ENCODE results near the gene SALL3. TPM values are rescaled to one million over a fixed set of nuclear protein-coding genes. Genes with fewer than 3 reads are reported as not detected.

Gene SALL3
- total and polyA plus RNA-seq, 9 donors, result 0.13 to 0.15 TPM; not detected in 7

GRCh38 chr18:78980279-78980771, 707 bp downstream of the SALL3 start:
- no peak overlapping the region for H3K4me3 ChIP-seq
- peaks cover 0 to 3% of the 10 kb centered on the region in 2 donors for H3K9me3 ChIP-seq
- H3K4me1 ChIP-seq (ENCODE audit: insufficient read depth), result peaks cover 6% of the 10 kb centered on the region
- DNase-seq, result no peak
- 1 to 2% (median 2%) methylated on average over 23 to 71 of the region's 71 CpGs for WGBS, 3 donors
- H3K27ac ChIP-seq, result no peak overlapping the region
- no peaks in the 10 kb centered on the region for H3K36me3 ChIP-seq
- intact Hi-C loops (cut with DNase I), result no loop called here
- TF ChIP-seq CTCF (IDR thresholded peaks at IDR 0.05) (no peak), EP300 (IDR thresholded peaks at IDR 0.05) (no peak), POLR2A (IDR thresholded peaks at IDR 0.05) (no peak)
- H3K27me3 ChIP-seq, result peaks cover 2% of the 10 kb centered on the region

- no peak for DNase-seq
- intact Hi-C loops (cut with DNase I), result no loop called here
- Histone ChIP-seq H3K4me1 (ENCODE audit: insufficient read depth) (peaks cover 6% of the 10 kb centered on the region), H3K27ac (no peak overlapping the region), H3K36me3 (no peaks in the 10 kb centered on the region), H3K4me3 (no peak overlapping the region), H3K9me3 (peaks cover 0 to 4% of the 10 kb centered on the region in 2 donors), H3K27me3 (peaks cover 2% of the 10 kb centered on the region)
- 1 to 3% (median 2%) methylated on average over 66 to 68 of the region's 68 CpGs for WGBS, 3 donors
- TF ChIP-seq EP300 (IDR thresholded peaks at IDR 0.05) (no peak), POLR2A (IDR thresholded peaks at IDR 0.05) (no peak), CTCF (IDR thresholded peaks at IDR 0.05) (no peak)
These were observed 1.3 kb downstream of the SALL3 start for GRCh38 chr18:78980777-78981380.

GRCh38 chr18:78981394-78981831, 1.8 kb downstream of the SALL3 start:
- no peak for TF ChIP-seq CTCF (IDR thresholded peaks at IDR 0.05)
- TF ChIP-seq POLR2A (IDR thresholded peaks at IDR 0.05), result no peak
- TF ChIP-seq EP300 (IDR thresholded peaks at IDR 0.05), result no peak
- H3K36me3 ChIP-seq, result no peaks in the 10 kb centered on the region
- H3K27ac ChIP-seq, result no peak overlapping the region
- intact Hi-C loops (cut with DNase I), result no loop called here
- H3K4me1 ChIP-seq (ENCODE audit: insufficient read depth), result peaks cover 6% of the 10 kb centered on the region
- no peak for DNase-seq
- H3K4me3 ChIP-seq, result no peak overlapping the region
- H3K9me3 ChIP-seq, result peaks cover 0 to 4% of the 10 kb centered on the region in 2 donors
- 9 to 12% (median 9%) methylated on average over 13 of the region's 13 CpGs for WGBS, 3 donors
- H3K27me3 ChIP-seq, result peaks cover 2% of the 10 kb centered on the region

GRCh38 chr18:78981989-78982620, 2.5 kb downstream of the SALL3 start:
- Histone ChIP-seq H3K4me3 (no peak overlapping the region), H3K27ac (no peak overlapping the region), H3K9me3 (peaks cover 0 to 4% of the 10 kb centered on the region in 2 donors), H3K27me3 (peaks cover 2% of the 10 kb centered on the region), H3K4me1 (ENCODE audit: insufficient read depth) (peaks cover 6% of the 10 kb centered on the region), H3K36me3 (no peaks in the 10 kb centered on the region)
- 7 to 9% (median 8%) methylated on average over 14 of the region's 14 CpGs for WGBS, 3 donors
- no peak for DNase-seq
- TF ChIP-seq EP300 (IDR thresholded peaks at IDR 0.05) (no peak), CTCF (IDR thresholded peaks at IDR 0.05) (no peak), POLR2A (IDR thresholded peaks at IDR 0.05) (no peak)
- intact Hi-C loops (cut with DNase I), result no loop called here

Data from ovary (tissue), 9 donors.